ENCODE measurements around the gene ZNF805. TPM values are rescaled to one million over a fixed set of nuclear protein-coding genes. Genes with fewer than 3 reads are reported as not detected.

The ZNF805 gene
- total and polyA plus RNA-seq, 2 of the 13 experiments (the other 11 are each of a cell fraction or from before 2014, with no cell fraction given): 5.1 to 12.8 TPM

DNA sequence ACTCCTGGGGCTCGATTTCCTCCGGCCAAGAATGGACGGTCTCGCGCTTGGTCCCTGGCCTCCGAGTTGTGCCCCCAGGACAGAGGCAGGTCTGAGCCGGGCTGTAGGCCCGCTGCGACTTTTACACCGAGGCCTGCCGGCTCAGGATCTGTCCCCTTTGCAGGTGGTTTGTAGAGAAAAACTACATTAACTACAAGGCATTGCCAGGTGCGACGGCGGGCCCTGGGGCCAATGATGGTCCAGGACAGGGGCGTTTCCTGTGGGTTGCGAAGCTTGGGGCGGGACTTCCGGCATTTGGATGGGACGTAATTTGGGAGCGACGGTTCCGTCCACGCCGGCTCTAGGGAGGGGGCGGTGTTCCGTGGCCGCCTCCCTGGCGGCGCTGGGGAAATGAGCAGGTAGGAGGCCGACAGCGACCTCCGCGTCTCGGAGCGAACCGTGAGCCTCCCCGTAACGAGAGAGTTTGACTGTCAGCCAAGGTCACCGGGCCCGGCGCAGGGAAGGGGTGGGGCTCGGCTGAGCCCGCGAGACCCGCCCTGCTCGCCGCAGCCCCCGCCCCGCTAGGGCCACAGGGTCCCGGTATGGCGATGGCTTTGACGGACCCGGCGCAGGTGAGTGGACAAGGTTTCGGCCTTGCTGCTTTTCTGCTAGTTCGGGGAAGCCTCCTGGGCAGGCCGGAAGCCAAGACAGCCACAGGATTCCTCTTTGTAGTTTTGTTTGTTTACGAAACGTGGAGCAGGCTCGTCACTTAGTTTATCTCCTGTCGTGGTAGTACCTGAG lies at the start of gene ZNF805 (continued):
- TF ChIP-seq, protein P1, sequence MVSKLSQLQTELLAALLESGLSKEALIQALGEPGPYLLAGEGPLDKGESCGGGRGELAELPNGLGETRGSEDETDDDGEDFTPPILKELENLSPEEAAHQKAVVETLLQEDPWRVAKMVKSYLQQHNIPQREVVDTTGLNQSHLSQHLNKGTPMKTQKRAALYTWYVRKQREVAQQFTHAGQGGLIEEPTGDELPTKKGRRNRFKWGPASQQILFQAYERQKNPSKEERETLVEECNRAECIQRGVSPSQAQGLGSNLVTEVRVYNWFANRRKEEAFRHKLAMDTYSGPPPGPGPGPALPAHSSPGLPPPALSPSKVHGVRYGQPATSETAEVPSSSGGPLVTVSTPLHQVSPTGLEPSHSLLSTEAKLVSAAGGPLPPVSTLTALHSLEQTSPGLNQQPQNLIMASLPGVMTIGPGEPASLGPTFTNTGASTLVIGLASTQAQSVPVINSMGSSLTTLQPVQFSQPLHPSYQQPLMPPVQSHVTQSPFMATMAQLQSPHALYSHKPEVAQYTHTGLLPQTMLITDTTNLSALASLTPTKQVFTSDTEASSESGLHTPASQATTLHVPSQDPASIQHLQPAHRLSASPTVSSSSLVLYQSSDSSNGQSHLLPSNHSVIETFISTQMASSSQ (IDR thresholded peaks at IDR 0.05; ENCODE audit: low read depth): no peak
- TF ChIP-seq, protein P1 (CRISPR knock-in tag; IDR thresholded peaks at IDR 0.05; ENCODE audit: borderline replicate concordance): no peak; the same call in 1 of the 2 replicates
- TF ChIP-seq ZNF616 (CRISPR knock-in tag; IDR thresholded peaks at IDR 0.05; ENCODE audit: low read depth): no peak
- peak; percentile 32; the same call in 1 of the 2 replicates for TF ChIP-seq NCOR1 (IDR thresholded peaks at IDR 0.05; ENCODE audit: borderline replicate concordance, low read length)
- TF ChIP-seq SIN3A (IDR thresholded peaks at IDR 0.05; ENCODE audit: borderline replicate concordance, low read depth, low read length): peak; percentile 93; the same call in 1 of the 2 replicates
- TF ChIP-seq ARNT2 (CRISPR knock-in tag; IDR thresholded peaks at IDR 0.05; ENCODE audit: low read depth): 0 out of 2 replicates have a peak, but pooled peaks have one; percentile 17
- no peak for TF ChIP-seq ZNF33A (CRISPR knock-in tag; IDR thresholded peaks at IDR 0.05; ENCODE audit: borderline replicate concordance)
- TF ChIP-seq SMARCE1 (IDR thresholded peaks at IDR 0.05; ENCODE audit: borderline replicate concordance): no peak
- TF ChIP-seq ZNF570 (CRISPR knock-in tag; IDR thresholded peaks at IDR 0.05; ENCODE audit: borderline replicate concordance): no peak
- TF ChIP-seq ZNF782 (CRISPR knock-in tag; IDR thresholded peaks at IDR 0.05; ENCODE audit: borderline replicate concordance): peak; percentile 86; the same call in 1 of the 2 replicates
- no peak for TF ChIP-seq TMF1 (CRISPR knock-in tag; IDR thresholded peaks at IDR 0.05; ENCODE audit: low read depth)
- no peak for TF ChIP-seq ZNF460 (CRISPR knock-in tag; IDR thresholded peaks at IDR 0.05; ENCODE audit: borderline replicate concordance)
- TF ChIP-seq MED1 (CRISPR knock-in tag; IDR thresholded peaks at IDR 0.05): peak; percentile 73
- TF ChIP-seq SMAD1 (CRISPR knock-in tag; IDR thresholded peaks at IDR 0.05; ENCODE audit: borderline replicate concordance, low read depth): no peak
- TF ChIP-seq ATF7 (IDR thresholded peaks at IDR 0.05): no peak
- no peak for TF ChIP-seq ATF7 (CRISPR knock-in tag; IDR thresholded peaks at IDR 0.05)
- no peak for TF ChIP-seq HOXD1 (CRISPR knock-in tag; IDR thresholded peaks at IDR 0.05)
- TF ChIP-seq ZNF143 (CRISPR knock-in tag; IDR thresholded peaks at IDR 0.05): peak; percentile 94
- no peak for TF ChIP-seq CHD4 (IDR thresholded peaks at IDR 0.05; ENCODE audit: borderline replicate concordance, low read length)
- TF ChIP-seq NFRKB (IDR thresholded peaks at IDR 0.05): no peak
- TF ChIP-seq, protein P2, sequence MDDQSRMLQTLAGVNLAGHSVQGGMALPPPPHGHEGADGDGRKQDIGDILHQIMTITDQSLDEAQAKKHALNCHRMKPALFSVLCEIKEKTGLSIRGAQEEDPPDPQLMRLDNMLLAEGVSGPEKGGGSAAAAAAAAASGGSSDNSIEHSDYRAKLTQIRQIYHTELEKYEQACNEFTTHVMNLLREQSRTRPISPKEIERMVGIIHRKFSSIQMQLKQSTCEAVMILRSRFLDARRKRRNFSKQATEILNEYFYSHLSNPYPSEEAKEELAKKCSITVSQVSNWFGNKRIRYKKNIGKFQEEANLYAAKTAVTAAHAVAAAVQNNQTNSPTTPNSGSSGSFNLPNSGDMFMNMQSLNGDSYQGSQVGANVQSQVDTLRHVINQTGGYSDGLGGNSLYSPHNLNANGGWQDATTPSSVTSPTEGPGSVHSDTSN (CRISPR knock-in tag; IDR thresholded peaks at IDR 0.05; ENCODE audit: borderline replicate concordance): 0 out of 2 replicates have a peak, but pooled peaks have one; percentile 19
- peak; percentile 82 for TF ChIP-seq NR2C2 (CRISPR knock-in tag; IDR thresholded peaks at IDR 0.05; ENCODE audit: borderline replicate concordance)
- TF ChIP-seq, protein P3, sequence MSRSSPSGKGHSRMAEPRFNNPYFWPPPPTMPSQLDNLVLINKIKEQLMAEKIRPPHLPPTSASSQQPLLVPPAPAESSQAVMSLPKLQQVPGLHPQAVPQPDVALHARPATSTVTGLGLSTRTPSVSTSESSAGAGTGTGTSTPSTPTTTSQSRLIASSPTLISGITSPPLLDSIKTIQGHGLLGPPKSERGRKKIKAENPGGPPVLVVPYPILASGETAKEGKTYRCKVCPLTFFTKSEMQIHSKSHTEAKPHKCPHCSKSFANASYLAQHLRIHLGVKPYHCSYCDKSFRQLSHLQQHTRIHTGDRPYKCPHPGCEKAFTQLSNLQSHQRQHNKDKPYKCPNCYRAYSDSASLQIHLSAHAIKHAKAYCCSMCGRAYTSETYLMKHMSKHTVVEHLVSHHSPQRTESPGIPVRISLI (CRISPR knock-in tag; IDR thresholded peaks at IDR 0.05; ENCODE audit: borderline replicate concordance): no peak
- TF ChIP-seq PLRG1 (conservative IDR thresholded peaks at IDR 0.05): no peak

All from HepG2 (cell line).